ENCODE data around the gene MYO18A. TPM values are rescaled to one million over a fixed set of nuclear protein-coding genes. Genes with fewer than 3 reads are reported as not detected.

The MYO18A gene
- total RNA-seq, 2 donors from 2014 or later = 45.4 to 73.2 TPM

GRCh38 chr17:29039764-29040598, 140.2 kb downstream of the MYO18A start:
- Histone ChIP-seq H3K9me3 (no peaks in the 10 kb centered on the region), H3K4me3 (no peak overlapping the region), H3K27ac (no peak overlapping the region), H3K27me3 (no peaks in the 10 kb centered on the region), H3K36me3 (replicated peaks in 1 of 2; ENCODE audit: insufficient read depth in 1 of 2, low read depth in 2 of 2) (no peaks in the 10 kb centered on the region), H3K4me1 (peaks cover 11% of the 10 kb centered on the region)
- ATAC-seq (no peak), DNase-seq (no peak)
- TF ChIP-seq POLR2A (IDR thresholded peaks at IDR 0.05) = no peak
- no peak for TF ChIP-seq CTCF (IDR thresholded peaks at IDR 0.05)
- 85 to 90% methylated on average over 12 to 13 of the region's 13 CpGs for WGBS, 2 donors
- intact Hi-C loops (cut with DNase I) = no loop called here

GRCh38 chr17:29038085-29038795, 142.0 kb downstream of the MYO18A start:
- H3K9me3 ChIP-seq = no peaks in the 10 kb centered on the region
- no peak for DNase-seq
- intact Hi-C loops (cut with DNase I) = no loop called here
- WGBS, 2 donors = 35 to 38% methylated on average over 15 of the region's 15 CpGs
- H3K27ac ChIP-seq = no peak overlapping the region
- H3K4me3 ChIP-seq = no peak overlapping the region
- TF ChIP-seq POLR2A (IDR thresholded peaks at IDR 0.05) (no peak), CTCF (IDR thresholded peaks at IDR 0.05) (no peak)
- peaks cover 9% of the 10 kb centered on the region for H3K4me1 ChIP-seq
- no peak for ATAC-seq
- H3K27me3 ChIP-seq = no peaks in the 10 kb centered on the region
- H3K36me3 ChIP-seq (replicated peaks in 1 of 2; ENCODE audit: insufficient read depth in 1 of 2, low read depth in 2 of 2) = no peaks in the 10 kb centered on the region

- no peak for TF ChIP-seq POLR2A (IDR thresholded peaks at IDR 0.05)
- TF ChIP-seq CTCF (IDR thresholded peaks at IDR 0.05) = no peak
- Histone ChIP-seq H3K36me3 (replicated peaks in 1 of 2; ENCODE audit: insufficient read depth in 1 of 2, low read depth in 2 of 2) (no peaks in the 10 kb centered on the region), H3K4me3 (no peak overlapping the region), H3K9me3 (no peaks in the 10 kb centered on the region), H3K27me3 (no peaks in the 10 kb centered on the region), H3K27ac (no peak overlapping the region), H3K4me1 (peaks cover 4% of the 10 kb centered on the region)
- intact Hi-C loops (cut with DNase I) = no loop called here
- 60 to 81% methylated on average over 10 of the region's 10 CpGs for WGBS, 2 donors
- ATAC-seq (no peak), DNase-seq (no peak)
These were observed 142.5 kb downstream of the MYO18A start for GRCh38 chr17:29037739-29038084.

GRCh38 chr17:29036584-29036983, 143.6 kb downstream of the MYO18A start:
- ATAC-seq (no peak), DNase-seq (no peak)
- Histone ChIP-seq H3K9me3 (no peaks in the 10 kb centered on the region), H3K4me1 (no peaks in the 10 kb centered on the region), H3K27me3 (no peaks in the 10 kb centered on the region), H3K4me3 (no peak overlapping the region), H3K36me3 (replicated peaks in 1 of 2; ENCODE audit: insufficient read depth in 1 of 2, low read depth in 2 of 2) (no peaks in the 10 kb centered on the region), H3K27ac (no peak overlapping the region)
- intact Hi-C loops (cut with DNase I) = no loop called here
- TF ChIP-seq CTCF (IDR thresholded peaks at IDR 0.05) = no peak
- no peak for TF ChIP-seq POLR2A (IDR thresholded peaks at IDR 0.05)
- WGBS, 2 donors = 67 to 72% methylated on average over 5 of the region's 5 CpGs
